Measurements from ENCODE around the gene MAP7D2. TPM values are rescaled to one million over a fixed set of nuclear protein-coding genes. Genes with fewer than 3 reads are reported as not detected.

The MAP7D2 gene
- total and polyA plus RNA-seq, 4 donors, result 0.16 to 1.5 (median 0.42) TPM

GRCh38 chrX:19986531-19986930 lies 130.2 kb downstream of the MAP7D2 start:
- H3K27ac ChIP-seq (ENCODE audit: low read depth in 1 of 2, low read length in 2 of 2), result no peak overlapping the region
- 78% methylated on average over 3 of the region's 3 CpGs for WGBS
- no peaks in the 10 kb centered on the region for H3K36me3 ChIP-seq (ENCODE audit: control insufficient read depth in 4 of 4, insufficient read depth in 3 of 4, low read depth in 1 of 4, low read length in 3 of 4)
- no peak for TF ChIP-seq MAX (IDR thresholded peaks at IDR 0.05)
- no peak for TF ChIP-seq YY1 (IDR thresholded peaks at IDR 0.05)
- TF ChIP-seq HNF4G (IDR thresholded peaks at IDR 0.05), result no peak
- TF ChIP-seq EGR1 (IDR thresholded peaks at IDR 0.05; ENCODE audit: low read depth in 2 of 2), result no peak
- no peak for TF ChIP-seq HNF4A (conservative IDR thresholded peaks at IDR 0.05)
- TF ChIP-seq, protein P1, sequence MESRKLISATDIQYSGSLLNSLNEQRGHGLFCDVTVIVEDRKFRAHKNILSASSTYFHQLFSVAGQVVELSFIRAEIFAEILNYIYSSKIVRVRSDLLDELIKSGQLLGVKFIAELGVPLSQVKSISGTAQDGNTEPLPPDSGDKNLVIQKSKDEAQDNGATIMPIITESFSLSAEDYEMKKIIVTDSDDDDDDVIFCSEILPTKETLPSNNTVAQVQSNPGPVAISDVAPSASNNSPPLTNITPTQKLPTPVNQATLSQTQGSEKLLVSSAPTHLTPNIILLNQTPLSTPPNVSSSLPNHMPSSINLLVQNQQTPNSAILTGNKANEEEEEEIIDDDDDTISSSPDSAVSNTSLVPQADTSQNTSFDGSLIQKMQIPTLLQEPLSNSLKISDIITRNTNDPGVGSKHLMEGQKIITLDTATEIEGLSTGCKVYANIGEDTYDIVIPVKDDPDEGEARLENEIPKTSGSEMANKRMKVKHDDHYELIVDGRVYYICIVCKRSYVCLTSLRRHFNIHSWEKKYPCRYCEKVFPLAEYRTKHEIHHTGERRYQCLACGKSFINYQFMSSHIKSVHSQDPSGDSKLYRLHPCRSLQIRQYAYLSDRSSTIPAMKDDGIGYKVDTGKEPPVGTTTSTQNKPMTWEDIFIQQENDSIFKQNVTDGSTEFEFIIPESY (IDR thresholded peaks at IDR 0.05), result no peak
- no peak for TF ChIP-seq REST (IDR thresholded peaks at IDR 0.05)
- no peak for TF ChIP-seq CTCF (IDR thresholded peaks at IDR 0.05; ENCODE audit: low read depth, low read length, missing input control)
- no peak for TF ChIP-seq RXRA (IDR thresholded peaks at IDR 0.05)
- no peak overlapping the region for H3K4me3 ChIP-seq (ENCODE audit: low read depth in 1 of 3, low read length in 3 of 3)
- peaks cover 0 to 4% (median 1%) of the 10 kb centered on the region in 4 donors for H3K4me1 ChIP-seq (ENCODE audit: control insufficient read depth in 4 of 4, insufficient read depth in 4 of 4, low read length in 3 of 4)
- H3K9ac ChIP-seq (ENCODE audit: low read depth in 1 of 2, low read length in 2 of 2), result no peak overlapping the region
- H3K27me3 ChIP-seq (ENCODE audit: control insufficient read depth in 4 of 4, insufficient read depth in 4 of 4, low read length in 3 of 4), result no peaks in the 10 kb centered on the region
- no peaks in the 10 kb centered on the region for H3K9me3 ChIP-seq (ENCODE audit: control insufficient read depth in 4 of 4, low read length in 3 of 4)
- no peak for DNase-seq (ENCODE audit: low spot score)

- H3K4me1 ChIP-seq (ENCODE audit: control insufficient read depth in 4 of 4, insufficient read depth in 4 of 4, low read length in 3 of 4), result no peaks in the 10 kb centered on the region
- no peak overlapping the region for H3K27ac ChIP-seq (ENCODE audit: low read depth in 1 of 2, low read length in 2 of 2)
- peaks cover 0 to 4% (median 1%) of the 10 kb centered on the region in 4 donors for H3K9me3 ChIP-seq (ENCODE audit: control insufficient read depth in 4 of 4, low read length in 3 of 4)
- H3K4me3 ChIP-seq (ENCODE audit: low read depth in 1 of 3, low read length in 3 of 3), result no peak overlapping the region
- WGBS, result 89% methylated on average over 2 of the region's 2 CpGs
- H3K36me3 ChIP-seq (ENCODE audit: control insufficient read depth in 4 of 4, insufficient read depth in 3 of 4, low read depth in 1 of 4, low read length in 3 of 4), result no peaks in the 10 kb centered on the region
- H3K9ac ChIP-seq (ENCODE audit: low read depth in 1 of 2, low read length in 2 of 2), result no peak overlapping the region
- DNase-seq (ENCODE audit: low spot score), result no peak
- no peaks in the 10 kb centered on the region for H3K27me3 ChIP-seq (ENCODE audit: control insufficient read depth in 4 of 4, insufficient read depth in 4 of 4, low read length in 3 of 4)
- TF ChIP-seq TAF1 (conservative IDR thresholded peaks at IDR 0.05) (no peak), HNF4G (IDR thresholded peaks at IDR 0.05) (no peak)
These were observed 134.8 kb downstream of the MAP7D2 start for GRCh38 chrX:19981947-19982346.

- no peaks in the 10 kb centered on the region for H3K36me3 ChIP-seq (ENCODE audit: control insufficient read depth in 4 of 4, insufficient read depth in 3 of 4, low read depth in 1 of 4, low read length in 3 of 4)
- TF ChIP-seq, protein P2, sequence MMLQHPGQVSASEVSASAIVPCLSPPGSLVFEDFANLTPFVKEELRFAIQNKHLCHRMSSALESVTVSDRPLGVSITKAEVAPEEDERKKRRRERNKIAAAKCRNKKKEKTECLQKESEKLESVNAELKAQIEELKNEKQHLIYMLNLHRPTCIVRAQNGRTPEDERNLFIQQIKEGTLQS (IDR thresholded peaks at IDR 0.05), result no peak
- no peak for TF ChIP-seq GABPA (IDR thresholded peaks at IDR 0.05 in 1 of 2, conservative IDR thresholded peaks at IDR 0.05 in 1 of 2)
- TF ChIP-seq HNF4A (conservative IDR thresholded peaks at IDR 0.05), result no peak
- no peak for TF ChIP-seq EGR1 (IDR thresholded peaks at IDR 0.05; ENCODE audit: low read depth in 2 of 2)
- TF ChIP-seq RAD21 (IDR thresholded peaks at IDR 0.05), result no peak
- no peak for TF ChIP-seq NR2F2 (IDR thresholded peaks at IDR 0.05)
- no peak for TF ChIP-seq JUND (IDR thresholded peaks at IDR 0.05)
- TF ChIP-seq RXRA (IDR thresholded peaks at IDR 0.05), result no peak
- TF ChIP-seq FOXA1 (IDR thresholded peaks at IDR 0.05), result no peak
- no peak for TF ChIP-seq HNF4G (IDR thresholded peaks at IDR 0.05)
- no peak for TF ChIP-seq MAX (IDR thresholded peaks at IDR 0.05)
- no peak overlapping the region for H3K9ac ChIP-seq (ENCODE audit: low read depth in 1 of 2, low read length in 2 of 2)
- no peaks in the 10 kb centered on the region for H3K27me3 ChIP-seq (ENCODE audit: control insufficient read depth in 4 of 4, insufficient read depth in 4 of 4, low read length in 3 of 4)
- DNase-seq (ENCODE audit: low spot score), result no peak
- no peak overlapping the region for H3K27ac ChIP-seq (ENCODE audit: low read depth in 1 of 2, low read length in 2 of 2)
- H3K4me1 ChIP-seq (ENCODE audit: control insufficient read depth in 4 of 4, insufficient read depth in 4 of 4, low read length in 3 of 4), result peaks cover 0 to 1% (median 0%) of the 10 kb centered on the region in 4 donors
- H3K4me3 ChIP-seq (ENCODE audit: low read depth in 1 of 3, low read length in 3 of 3), result no peak overlapping the region
- H3K9me3 ChIP-seq (ENCODE audit: control insufficient read depth in 4 of 4, low read length in 3 of 4), result peaks cover 0 to 4% (median 2%) of the 10 kb centered on the region in 4 donors
These were observed 140.9 kb downstream of the MAP7D2 start for GRCh38 chrX:19975845-19976244.
